HG03045 (cell line): ENCODE data around the gene FURIN.
"Not testable (repeated sequence)": the region's sequence is repeated elsewhere in the genome, so short reads cannot be mapped to it uniquely, and the experiment has no call there.

ENCODE experiments used
- ATAC-seq: cut with Tn5 transposase; IDR thresholded peaks from one replicate; pipeline ENCODE4 v1.9.1; 2021; ENCODE audit warnings: mild to moderate bottlenecking, moderate library complexity; ENCODE audit not compliant: unreplicated experiment

The FURIN gene

GRCh38 chr15:90869601-90870353 lies 1.4 kb downstream of the FURIN start:
- no peak for ATAC-seq

- peak; percentile 20 for ATAC-seq
Measured at GRCh38 chr15:90870354-90871138, 2.2 kb downstream of the FURIN start.

- ATAC-seq = peak; percentile 25
Measured at GRCh38 chr15:90871139-90871715, 2.8 kb downstream of the FURIN start.

- peak; percentile 33 for ATAC-seq
Measured at GRCh38 chr15:90871716-90872485, 3.5 kb downstream of the FURIN start.

GRCh38 chr15:90872486-90873184 lies 4.2 kb downstream of the FURIN start:
- ATAC-seq = no peak

- ATAC-seq = no peak
Measured at GRCh38 chr15:90873488-90873997, 5.2 kb downstream of the FURIN start.

- ATAC-seq = no peak
Measured at GRCh38 chr15:90873998-90874605, 5.7 kb downstream of the FURIN start.

GRCh38 chr15:90874986-90875385 lies 6.6 kb downstream of the FURIN start:
- not testable (repeated sequence) for ATAC-seq

- no peak for ATAC-seq
Measured at GRCh38 chr15:90875549-90875981, 7.2 kb downstream of the FURIN start.

- ATAC-seq = no peak
Measured at GRCh38 chr15:90876046-90876445, 7.7 kb downstream of the FURIN start.

GRCh38 chr15:90876512-90877170 lies 8.3 kb downstream of the FURIN start:
- no peak for ATAC-seq

GRCh38 chr15:90877315-90877714 lies 8.9 kb downstream of the FURIN start:
- ATAC-seq = no peak

- no peak for ATAC-seq
Measured at GRCh38 chr15:90877996-90878395, 9.6 kb downstream of the FURIN start.

- no peak for ATAC-seq
Measured at GRCh38 chr15:90878660-90879059, 10.3 kb downstream of the FURIN start.

- ATAC-seq = no peak
Measured at GRCh38 chr15:90879730-90880366, 11.5 kb downstream of the FURIN start.

GRCh38 chr15:90880381-90881145 lies 12.2 kb downstream of the FURIN start:
- ATAC-seq = no peak

GRCh38 chr15:90881181-90881977 lies 13.0 kb downstream of the FURIN start:
- no peak for ATAC-seq
